Spleen (tissue), 11 donors: Measurements from ENCODE around the gene DDOST. TPM values are rescaled to one million over a fixed set of nuclear protein-coding genes. Genes with fewer than 3 reads are reported as not detected.

Source experiments
- DNase-seq: peaks from one replicate; pipeline ENCODE4 v3.0.0-alpha.2; 2020
- H3K27ac ChIP-seq, 8 donors: fragments of 200-600 bp; sonication (generic) in 7 of 8; 1 replicate in 4 of 8; 2 replicates in 4 of 8; pipeline versions ENCODE4 v1.5.0 to v1.8.0; 2016 to 2021; ENCODE audit warnings: inconsistent platforms in 4 of 8, mild to moderate bottlenecking in 4 of 8, moderate library complexity in 1 of 8
- H3K27me3 ChIP-seq, 7 donors: fragments of 200-600 bp; sonication (generic) in 6 of 7; replicated peaks in 1 of 7; 1 replicate in 4 of 7; 2 replicates in 3 of 7; pipeline versions ENCODE4 v1.5.0 to v1.8.0; 2016 to 2021; ENCODE audit warnings: inconsistent platforms in 3 of 7, mild to moderate bottlenecking in 1 of 7
- H3K36me3 ChIP-seq, 6 donors: fragments of 200-600 bp; sonication (generic) in 5 of 6; 1 replicate in 4 of 6; 2 replicates in 2 of 6; pipeline versions ENCODE4 v1.5.0 to v1.8.0; 2016 to 2021; ENCODE audit warnings: inconsistent platforms in 2 of 6
- H3K4me1 ChIP-seq, 6 donors: fragments of 200-600 bp; sonication (generic) in 5 of 6; 1 replicate in 3 of 6; 2 replicates in 3 of 6; pipeline versions ENCODE4 v1.5.0 to v1.8.0; 2016 to 2021; ENCODE audit warnings: inconsistent platforms in 3 of 6
- H3K4me3 ChIP-seq, 8 donors: fragments of 200-600 bp; sonication (generic) in 7 of 8; 1 replicate in 4 of 8; 2 replicates in 4 of 8; pipeline versions ENCODE4 v1.5.0 to v1.8.0; 2016 to 2021; ENCODE audit warnings: inconsistent platforms in 4 of 8, mild to moderate bottlenecking in 4 of 8, moderate library complexity in 2 of 8
- H3K9me3 ChIP-seq, 8 donors: fragments of 200-600 bp; sonication (generic) in 7 of 8; 1 replicate in 4 of 8; 2 replicates in 4 of 8; pipeline versions ENCODE4 v1.5.0 to v1.8.0; 2016 to 2021; ENCODE audit warnings: inconsistent platforms in 4 of 8
- POLR2A ChIP-seq, 3 donors: fragments of 450-650 bp; IDR thresholded peaks; one replicate each; pipeline ENCODE4 v1.5.1; 2017; ENCODE audit warnings: antibody characterized with exemption in 3 of 3, mild to moderate bottlenecking in 1 of 3
- POLR2AphosphoS5 ChIP-seq, 3 donors: sonication (generic); formaldehyde crosslinking; IDR thresholded peaks; one replicate each; pipeline ENCODE4 v1.5.1; 2017; ENCODE audit warnings: antibody characterized with exemption in 3 of 3
- WGBS, 5 donors: extraction: QIAGEN DNeasy Blood & Tissue Kit in 3 of 5; methylation state at CpG; one replicate each; pipeline versions ENCODE4 v1.1.5 to v1.1.7; 2013 to 2018; 5-methylcytosine and 5-hydroxymethylcytosine counted together
- intact Hi-C: fragments of 100-400 bp; cut with DNase I; formaldehyde crosslinking; loops from one replicate; pipeline ENCODE4 v1.15.0; 2023; ENCODE audit warnings: low total_unique reads
- polyA plus RNA-seq, 3 donors: library from polyadenylated mRNA; stranded (reverse); fragments of 200-250 nt; gene quantifications; one replicate each; pipeline ENCODE4 v1.2.1, GENCODE V29; 2013
- total RNA-seq, 7 donors: library from RNA; depleted of rRNA in 3 of 7; stranded (reverse); fragments of >200 nt in 3 of 7; fragmentation: NEBNext Ultra II Directional in 4 of 7; extraction: Animal tissue kit (Norgen Biotek cat#: 25700) in 4 of 7; gene quantifications; one replicate each; pipeline versions ENCODE4 v1.1.0 to v1.2.1, GENCODE V29; 2016 to 2021
- TF ChIP-seq, protein P1 (sequence below), 11 experiments: fragments of 200-600 bp in 7 of 11; fragments of 450-650 bp in 4 of 11; sonication (generic) in 4 of 11; IDR thresholded peaks in 8 of 11; conservative IDR thresholded peaks in 3 of 11; 1 replicate in 7 of 11; 2 replicates in 4 of 11; pipeline versions ENCODE4 v1.4.0 to v1.8.0; 2016 to 2021; ENCODE audit warnings: antibody characterized with exemption in 11 of 11, inconsistent platforms in 4 of 11, mild to moderate bottlenecking in 1 of 11
- donor health status: healthy with polysubstance abuse.
- donor health status: DM: no; HTN: no; CAD: no; lungs with moderate emphysema.
- donor health status: DM: no; HTN: no; CAD: no.
- donor health status: Bipolar disorder and iron deficiency.
- donor health status: healthy.
- donor health status: DM: no; HTN: no; CAD: no.
- donor health status: DM: yes; HTN: yes; CAD: no.

DDOST gene
- total and polyA plus RNA-seq, 10 donors: 107 to 194 (median 147) TPM

DNA sequence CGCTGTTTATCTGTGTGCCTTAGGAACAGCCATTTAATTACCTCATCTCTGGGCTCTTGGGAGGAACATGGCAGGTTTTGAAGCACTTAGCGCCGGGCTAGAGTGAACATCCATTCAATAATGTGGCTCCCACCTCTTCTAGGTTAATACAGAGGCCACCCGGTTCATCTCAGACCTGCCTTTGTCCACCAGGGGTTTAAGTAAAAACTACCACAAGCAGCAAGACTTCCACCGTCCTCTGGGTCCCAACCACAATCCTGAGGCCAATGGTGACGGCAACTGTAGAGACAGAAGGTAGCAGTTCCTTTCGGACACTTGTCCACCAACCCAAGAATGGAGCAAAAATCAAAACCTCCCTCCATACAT is 924 bp upstream of the DDOST start:
- 58 to 70% (median 64%) methylated on average over 6 to 7 of the region's 7 CpGs for WGBS, 5 donors
- Histone ChIP-seq H3K9me3 (no peaks in the 10 kb centered on the region), H3K36me3 (peaks cover 0 to 35% (median 14%) of the 10 kb centered on the region in 6 donors), H3K4me1 (peaks cover 26 to 96% (median 60%) of the 10 kb centered on the region in 6 donors), H3K27ac (peak overlapping the region; percentile 79 to 92 (median 88)), H3K4me3 (peak overlapping the region; percentile 81 to 99 (median 93)), H3K27me3 (no peaks in the 10 kb centered on the region)
- DNase-seq: no peak
- intact Hi-C loops: no loop called here
- no peak for TF ChIP-seq POLR2AphosphoS5 (IDR thresholded peaks at IDR 0.05)
- TF ChIP-seq POLR2A (IDR thresholded peaks at IDR 0.05): no peak
- TF ChIP-seq, protein P1, sequence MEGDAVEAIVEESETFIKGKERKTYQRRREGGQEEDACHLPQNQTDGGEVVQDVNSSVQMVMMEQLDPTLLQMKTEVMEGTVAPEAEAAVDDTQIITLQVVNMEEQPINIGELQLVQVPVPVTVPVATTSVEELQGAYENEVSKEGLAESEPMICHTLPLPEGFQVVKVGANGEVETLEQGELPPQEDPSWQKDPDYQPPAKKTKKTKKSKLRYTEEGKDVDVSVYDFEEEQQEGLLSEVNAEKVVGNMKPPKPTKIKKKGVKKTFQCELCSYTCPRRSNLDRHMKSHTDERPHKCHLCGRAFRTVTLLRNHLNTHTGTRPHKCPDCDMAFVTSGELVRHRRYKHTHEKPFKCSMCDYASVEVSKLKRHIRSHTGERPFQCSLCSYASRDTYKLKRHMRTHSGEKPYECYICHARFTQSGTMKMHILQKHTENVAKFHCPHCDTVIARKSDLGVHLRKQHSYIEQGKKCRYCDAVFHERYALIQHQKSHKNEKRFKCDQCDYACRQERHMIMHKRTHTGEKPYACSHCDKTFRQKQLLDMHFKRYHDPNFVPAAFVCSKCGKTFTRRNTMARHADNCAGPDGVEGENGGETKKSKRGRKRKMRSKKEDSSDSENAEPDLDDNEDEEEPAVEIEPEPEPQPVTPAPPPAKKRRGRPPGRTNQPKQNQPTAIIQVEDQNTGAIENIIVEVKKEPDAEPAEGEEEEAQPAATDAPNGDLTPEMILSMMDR (IDR thresholded peaks at IDR 0.05 in 8 of 11, conservative IDR thresholded peaks at IDR 0.05 in 3 of 11): no peak

DNA sequence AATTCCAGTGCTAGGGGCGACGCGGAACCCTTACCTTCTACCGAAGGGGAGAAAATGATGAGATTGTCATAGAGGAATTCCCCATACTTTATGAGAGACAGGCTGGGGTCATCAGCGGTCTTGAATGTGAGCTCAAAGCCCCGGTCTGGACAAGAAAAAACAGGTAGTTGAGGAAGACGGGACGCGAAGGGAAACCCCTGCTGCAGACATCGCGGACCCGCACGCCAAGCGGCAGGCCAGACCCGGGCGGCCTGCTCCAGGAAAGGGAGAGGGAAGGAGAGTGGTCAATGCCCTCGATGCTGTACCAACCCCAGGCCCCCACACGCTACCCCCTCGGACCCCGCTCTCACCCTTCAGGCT is 342 bp downstream of the DDOST start:
- DNase-seq: no peak
- 0 to 2% (median 1%) methylated on average over 16 to 20 of the region's 20 CpGs for WGBS, 5 donors
- Histone ChIP-seq H3K27ac (peak overlapping the region; percentile 79 to 92 (median 88)), H3K4me3 (peak overlapping the region; percentile 81 to 99 (median 93)), H3K27me3 (no peaks in the 10 kb centered on the region), H3K36me3 (peaks cover 0 to 45% (median 26%) of the 10 kb centered on the region in 6 donors), H3K4me1 (peaks cover 26 to 93% (median 60%) of the 10 kb centered on the region in 6 donors), H3K9me3 (no peaks in the 10 kb centered on the region)
- no peak for TF ChIP-seq POLR2AphosphoS5 (IDR thresholded peaks at IDR 0.05)
- no peak for TF ChIP-seq POLR2A (IDR thresholded peaks at IDR 0.05)
- TF ChIP-seq, protein P1 (IDR thresholded peaks at IDR 0.05 in 8 of 11, conservative IDR thresholded peaks at IDR 0.05 in 3 of 11): no peak
- intact Hi-C loops: no loop called here

DNA sequence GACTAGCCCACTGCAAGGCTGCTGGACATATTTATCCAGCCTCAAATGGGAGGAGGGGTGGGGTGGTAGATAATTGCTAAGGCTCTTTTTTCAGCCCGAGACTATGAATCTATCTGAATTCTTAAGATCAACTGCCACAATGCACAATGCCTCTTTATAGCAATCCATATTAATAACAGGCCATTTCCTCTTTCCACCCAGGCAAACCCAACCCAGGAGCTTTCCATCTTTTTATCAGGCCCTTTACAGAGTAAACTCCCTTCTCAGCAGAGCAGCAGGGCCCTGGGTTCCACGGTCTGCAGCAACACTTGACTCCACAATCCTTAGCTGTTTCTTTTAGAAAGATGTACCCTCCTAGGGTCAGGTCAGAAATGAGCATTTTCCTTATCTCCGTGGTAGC is 806 bp downstream of the DDOST start:
- DNase-seq: no peak
- H3K4me3 ChIP-seq: peak overlapping the region; percentile 81 to 99 (median 93)
- H3K4me1 ChIP-seq: peaks cover 24 to 93% (median 55%) of the 10 kb centered on the region in 6 donors
- intact Hi-C loops: no loop called here
- H3K36me3 ChIP-seq: peaks cover 0 to 46% (median 30%) of the 10 kb centered on the region in 6 donors
- WGBS, 5 donors: 20 to 28% (median 25%) methylated on average over 3 of the region's 3 CpGs
- H3K27me3 ChIP-seq: no peaks in the 10 kb centered on the region
- H3K27ac ChIP-seq: peak overlapping the region; percentile 79 to 92 (median 88)
- no peaks in the 10 kb centered on the region for H3K9me3 ChIP-seq
- TF ChIP-seq POLR2A (IDR thresholded peaks at IDR 0.05): no peak

DNA sequence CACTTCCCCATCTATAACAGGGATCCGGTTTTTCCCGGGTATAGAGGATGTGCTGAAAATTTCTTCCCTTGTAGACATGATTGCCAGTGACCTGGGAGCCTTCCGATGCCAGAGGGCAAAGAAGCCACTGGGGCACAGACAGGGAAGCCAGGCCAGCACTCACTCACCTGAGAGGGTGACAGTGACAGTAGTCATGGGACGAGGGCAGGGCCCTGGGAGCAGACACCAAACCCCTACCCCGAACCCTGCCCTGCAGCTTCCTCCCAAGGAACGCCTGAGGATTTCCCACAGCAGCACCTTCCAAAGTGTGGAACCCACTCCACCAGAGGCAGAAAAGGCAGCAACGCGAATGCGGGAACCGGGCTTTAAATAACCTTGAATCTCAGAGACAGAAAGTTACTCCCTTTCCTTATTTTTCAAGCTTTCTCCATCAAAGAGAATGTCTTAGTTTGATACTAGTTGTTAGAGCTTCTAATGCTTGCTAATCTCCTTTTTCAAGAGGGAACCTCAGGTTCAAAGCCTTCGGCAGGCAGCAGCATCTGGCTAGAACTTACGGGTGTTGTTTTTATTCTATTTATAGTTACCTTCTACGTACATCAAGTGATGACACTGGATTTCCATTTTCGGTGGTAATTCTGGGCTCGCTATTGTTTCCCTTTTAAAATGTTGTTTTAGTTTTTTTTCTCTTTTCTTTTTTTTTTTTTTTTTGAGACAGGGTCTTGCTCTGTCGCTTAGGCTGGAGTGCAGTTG is 2.8 kb downstream of the DDOST start:
- Histone ChIP-seq H3K36me3 (peaks cover 2 to 66% (median 50%) of the 10 kb centered on the region in 6 donors), H3K27me3 (no peaks in the 10 kb centered on the region), H3K9me3 (no peaks in the 10 kb centered on the region), H3K4me1 (peaks cover 24 to 94% (median 53%) of the 10 kb centered on the region in 6 donors), H3K27ac (peak overlapping the region in 5 of 8 donors; percentile 45 to 89 (median 58)), H3K4me3 (no peak overlapping the region)
- DNase-seq: no peak
- intact Hi-C loops: no loop called here
- TF ChIP-seq, protein P1 (IDR thresholded peaks at IDR 0.05 in 8 of 11, conservative IDR thresholded peaks at IDR 0.05 in 3 of 11): no peak
- TF ChIP-seq POLR2A (IDR thresholded peaks at IDR 0.05): no peak
- TF ChIP-seq POLR2AphosphoS5 (IDR thresholded peaks at IDR 0.05): peak in 1 of 3 donors; percentile 7
- WGBS, 5 donors: 70 to 79% (median 72%) methylated on average over 16 of the region's 16 CpGs
